Right atrium auricular region (tissue), 2 donors: ENCODE results near the gene OR2T1. TPM values are rescaled to one million over a fixed set of nuclear protein-coding genes. Genes with fewer than 3 reads are reported as not detected.
"Not testable (repeated sequence)": the region's sequence is repeated elsewhere in the genome, so short reads cannot be mapped to it uniquely, and the experiment has no call there.

Experiments
- DNase-seq: peaks from one replicate; pipeline ENCODE4 v3.0.0-alpha.2; 2019; ENCODE audit warnings: low spot score
- H3K27ac ChIP-seq, 2 donors: fragments of 200-600 bp; sonication (generic); 1 replicate in 1 of 2; 2 replicates in 1 of 2; pipeline ENCODE4 v1.5.1; 2016 to 2019
- H3K27me3 ChIP-seq, 2 donors: fragments of 200-600 bp; sonication (generic); one replicate each; pipeline versions ENCODE4 v1.5.1 to v1.6.0; 2017 to 2019
- H3K36me3 ChIP-seq: fragments of 200-600 bp; sonication (generic); one replicate; pipeline ENCODE4 v1.5.1; 2016
- H3K4me1 ChIP-seq, 2 donors: fragments of 200-600 bp; sonication (generic); one replicate each; pipeline versions ENCODE4 v1.5.1 to v1.6.0; 2017 to 2019
- H3K4me3 ChIP-seq, 2 donors: fragments of 200-600 bp; sonication (generic); 1 replicate in 1 of 2; 2 replicates in 1 of 2; pipeline ENCODE4 v1.5.1; 2017 to 2019; ENCODE audit warnings: mild to moderate bottlenecking in 1 of 2, moderate library complexity in 1 of 2
- H3K9me3 ChIP-seq, 2 donors: fragments of 200-600 bp; sonication (generic); one replicate each; pipeline ENCODE4 v1.5.1; 2019
- CTCF ChIP-seq, 2 donors: fragments of 200-600 bp; sonication (generic); IDR thresholded peaks; one replicate each; pipeline ENCODE4 v1.5.1; 2019; ENCODE audit warnings: antibody characterized with exemption in 2 of 2
- total RNA-seq, 2 donors: library from RNA; depleted of rRNA; stranded (reverse); fragments of >200 nt; gene quantifications; one replicate each; pipeline ENCODE4 v1.1.0, GENCODE V29; 2016

OR2T1 gene
- total RNA-seq, 2 donors from 2014 or later, result not detected

GRCh38 chr1:248406721-248407692 lies 4.2 kb downstream of the OR2T1 start:
- H3K9me3 ChIP-seq, result peaks cover 0 to 17% of the 10 kb centered on the region in 2 donors
- H3K36me3 ChIP-seq, result no peaks in the 10 kb centered on the region
- no peaks in the 10 kb centered on the region for H3K4me1 ChIP-seq
- H3K27ac ChIP-seq, result no peak overlapping the region
- H3K4me3 ChIP-seq, result no peak overlapping the region
- no peak for DNase-seq
- TF ChIP-seq CTCF (IDR thresholded peaks at IDR 0.05), result no peak
- no peaks in the 10 kb centered on the region for H3K27me3 ChIP-seq

- no peaks in the 10 kb centered on the region for H3K27me3 ChIP-seq
- H3K27ac ChIP-seq, result no peak overlapping the region
- H3K36me3 ChIP-seq, result no peaks in the 10 kb centered on the region
- no peak for TF ChIP-seq CTCF (IDR thresholded peaks at IDR 0.05)
- H3K9me3 ChIP-seq, result peaks cover 0 to 9% of the 10 kb centered on the region in 2 donors
- no peak for DNase-seq
- H3K4me3 ChIP-seq, result no peak overlapping the region
- H3K4me1 ChIP-seq, result no peaks in the 10 kb centered on the region
These were observed 13.4 kb downstream of the OR2T1 start for GRCh38 chr1:248416226-248416625.

GRCh38 chr1:248417854-248418253 lies 15.0 kb downstream of the OR2T1 start:
- no peak for TF ChIP-seq CTCF (IDR thresholded peaks at IDR 0.05)
- Histone ChIP-seq H3K27me3 (no peaks in the 10 kb centered on the region), H3K36me3 (no peaks in the 10 kb centered on the region), H3K4me3 (no peak overlapping the region), H3K27ac (no peak overlapping the region), H3K4me1 (no peaks in the 10 kb centered on the region), H3K9me3 (peaks cover 0 to 10% of the 10 kb centered on the region in 2 donors)
- DNase-seq, result no peak

- Histone ChIP-seq H3K27ac (no peak overlapping the region), H3K9me3 (peaks cover 0 to 10% of the 10 kb centered on the region in 2 donors), H3K4me3 (no peak overlapping the region), H3K27me3 (no peaks in the 10 kb centered on the region), H3K4me1 (no peaks in the 10 kb centered on the region), H3K36me3 (no peaks in the 10 kb centered on the region)
- DNase-seq, result no peak
- TF ChIP-seq CTCF (IDR thresholded peaks at IDR 0.05), result no peak
These were observed 18.5 kb downstream of the OR2T1 start for GRCh38 chr1:248421384-248421783.

GRCh38 chr1:248427526-248428191 lies 24.8 kb downstream of the OR2T1 start:
- not testable (repeated sequence) for DNase-seq, H3K36me3 ChIP-seq, H3K4me3 ChIP-seq, H3K27ac ChIP-seq, H3K4me1 ChIP-seq, H3K27me3 ChIP-seq, H3K9me3 ChIP-seq

GRCh38 chr1:248428192-248428533 lies 25.3 kb downstream of the OR2T1 start:
- not testable (repeated sequence) for H3K27me3 ChIP-seq, H3K9me3 ChIP-seq, H3K4me1 ChIP-seq, H3K4me3 ChIP-seq, DNase-seq, H3K27ac ChIP-seq, H3K36me3 ChIP-seq

GRCh38 chr1:248431683-248432082 lies 28.8 kb downstream of the OR2T1 start:
- H3K27me3 ChIP-seq, H3K27ac ChIP-seq: not testable (repeated sequence)

GRCh38 chr1:248432201-248432600 lies 29.4 kb downstream of the OR2T1 start:
- not testable (repeated sequence) for H3K9me3 ChIP-seq, H3K27ac ChIP-seq, H3K36me3 ChIP-seq, H3K4me3 ChIP-seq, H3K4me1 ChIP-seq, H3K27me3 ChIP-seq, DNase-seq

More at GRCh38 chr1:248431683-248432082, 28.8 kb downstream of the OR2T1 start:
- not testable (repeated sequence) for DNase-seq, H3K4me1 ChIP-seq, H3K36me3 ChIP-seq, H3K9me3 ChIP-seq, H3K4me3 ChIP-seq

- not testable (repeated sequence) for DNase-seq, H3K4me3 ChIP-seq, H3K27ac ChIP-seq, H3K4me1 ChIP-seq, H3K9me3 ChIP-seq, H3K27me3 ChIP-seq, H3K36me3 ChIP-seq
These were observed 31.1 kb downstream of the OR2T1 start for GRCh38 chr1:248433811-248434415.

GRCh38 chr1:248434913-248435312 lies 32.1 kb downstream of the OR2T1 start:
- H3K4me3 ChIP-seq, H3K9me3 ChIP-seq, H3K27me3 ChIP-seq, H3K36me3 ChIP-seq, H3K27ac ChIP-seq, H3K4me1 ChIP-seq, DNase-seq: not testable (repeated sequence)
